ENCODE measurements around the gene COL16A1. TPM values are rescaled to one million over a fixed set of nuclear protein-coding genes. Genes with fewer than 3 reads are reported as not detected.

COL16A1 gene
- total RNA-seq, 1 experiment from 2014 or later: 6.2 TPM

- Histone ChIP-seq H3K27ac (ENCODE audit: insufficient read length, low read depth, low read length) (no peak overlapping the region), H2AK5ac (ENCODE audit: insufficient read length, low read length) (no peak overlapping the region)
Observed at GRCh38 chr1:31681415-31681814, 22.4 kb downstream of the COL16A1 start.

More at GRCh38 chr1:31681415-31681814, 22.4 kb downstream of the COL16A1 start:
- no peak overlapping the region for H2BK12ac ChIP-seq (ENCODE audit: insufficient read length, low read depth, low read length)
- Mint-ChIP-seq H3K27ac (no peak overlapping the region), H3K36me3 (ENCODE audit: insufficient read depth in 1 of 3, low read depth in 3 of 3) (no peaks in the 10 kb centered on the region), H3K9me3 (no peaks in the 10 kb centered on the region; a peak in 1 of 5 replicates), H3K27me3 (ENCODE audit: low read depth) (no peaks in the 10 kb centered on the region), H3K4me1 (0 out of 4 replicates have a peak, but pooled peaks cover 2 to 3% of the 10 kb centered on the region in 2 experiments), H3K4me3 (no peak overlapping the region)
- H2BK15ac ChIP-seq (ENCODE audit: low read depth, low read length): no peak overlapping the region
- DNase-seq: no peak
- H4K8ac ChIP-seq (replicated peaks; ENCODE audit: insufficient read length, low read depth, low read length): no peak overlapping the region
- H3K56ac ChIP-seq (ENCODE audit: insufficient read length, low read depth, low read length): no peak overlapping the region
- no peaks in the 10 kb centered on the region for H3K79me1 ChIP-seq (ENCODE audit: insufficient read depth, low read depth, low read length, poor library complexity, severe bottlenecking)
- H3K14ac ChIP-seq (ENCODE audit: insufficient read depth, low read length): no peak overlapping the region
- H3T11ph ChIP-seq (ENCODE audit: low read length): no peak overlapping the region
- H3K9me3 ChIP-seq (ENCODE audit: control insufficient read depth, low read depth, low read length): no peaks in the 10 kb centered on the region
- no peak for TF ChIP-seq CTCF (conservative IDR thresholded peaks at IDR 0.05)
- no peak overlapping the region for H2AFZ ChIP-seq (ENCODE audit: low read length)
- WGBS (ENCODE audit: extremely low coverage, insufficient read length, low lambda C conversion rate): no CpG with 5 or more reads among the region's 9 CpGs
- H2BK120ac ChIP-seq (ENCODE audit: low read depth, low read length, poor library complexity, severe bottlenecking): no peak overlapping the region
- no peak overlapping the region for H2BK20ac ChIP-seq (ENCODE audit: low read depth, low read length, poor library complexity, severe bottlenecking)
- no peak overlapping the region for H3K23ac ChIP-seq (ENCODE audit: insufficient read length, low read depth, low read length)
- H3K4me2 ChIP-seq (ENCODE audit: insufficient read depth, insufficient read length, low read length): no peak overlapping the region
- no peaks in the 10 kb centered on the region for H3K23me2 ChIP-seq (ENCODE audit: insufficient read length, low read depth, low read length, poor library complexity, severe bottlenecking)
- no peak overlapping the region for H2BK5ac ChIP-seq (ENCODE audit: insufficient read length, low read length)
- peaks cover 2% of the 10 kb centered on the region for H4K20me1 ChIP-seq (ENCODE audit: control insufficient read depth, insufficient read depth, insufficient read length)
- no peaks in the 10 kb centered on the region for H3K79me2 ChIP-seq (ENCODE audit: insufficient read depth, low read length)
- no peaks in the 10 kb centered on the region for H3K27me3 ChIP-seq (ENCODE audit: insufficient read depth, low read length)
- H3K18ac ChIP-seq (ENCODE audit: insufficient read length, low read depth, low read length): no peak overlapping the region
- H3K4ac ChIP-seq (ENCODE audit: low read depth, low read length): no peak overlapping the region
- no peak overlapping the region for H4K91ac ChIP-seq (ENCODE audit: insufficient read length, low read depth, low read length)
- H3K4me1 ChIP-seq (ENCODE audit: insufficient read depth, low read length): no peaks in the 10 kb centered on the region
- H3K9ac ChIP-seq (ENCODE audit: extremely low read depth, insufficient read length, low read length): no peak overlapping the region
- H4K5ac ChIP-seq (ENCODE audit: insufficient read length, low read depth, low read length): no peak overlapping the region

Data from H9 (cell line).